Right kidney (tissue), 1 donor: ENCODE results near the gene TCIRG1.

Experiments used
- DNase-seq: peaks from one replicate; pipeline ENCODE4 v3.0.0-alpha.2; 2016

Gene TCIRG1

GRCh38 chr11:68004551-68005335, 34.1 kb upstream of the TCIRG1 start:
- no peak for DNase-seq

DNA sequence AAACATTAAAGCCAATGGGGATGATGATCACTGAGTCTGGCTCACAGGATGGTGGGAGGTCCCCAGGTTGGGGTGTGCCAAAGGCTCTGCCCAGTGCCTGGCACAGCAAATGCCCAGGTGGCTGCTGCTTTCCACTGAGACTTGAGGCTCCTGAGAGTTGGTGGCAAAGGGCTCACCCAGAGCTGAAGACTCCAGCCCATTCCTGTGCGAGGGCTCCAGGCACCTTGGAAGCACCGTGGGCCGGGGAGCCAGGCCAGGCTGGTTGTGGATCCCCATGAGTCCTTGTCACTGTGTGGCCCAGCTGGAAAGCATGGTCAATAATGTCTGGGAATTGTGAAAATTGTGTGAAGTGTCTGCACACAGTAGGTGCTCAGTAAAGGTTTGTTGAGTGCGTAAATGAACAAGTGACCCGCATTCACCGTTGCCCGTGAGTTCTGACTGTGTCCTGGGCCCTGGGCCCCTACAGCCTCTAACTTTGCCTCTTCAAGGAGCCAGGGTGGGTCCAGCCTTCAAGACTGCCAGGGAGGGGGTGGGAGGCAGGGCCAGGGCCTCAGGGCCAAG, 32.1 kb upstream of the TCIRG1 start:
- DNase-seq = no peak

DNA sequence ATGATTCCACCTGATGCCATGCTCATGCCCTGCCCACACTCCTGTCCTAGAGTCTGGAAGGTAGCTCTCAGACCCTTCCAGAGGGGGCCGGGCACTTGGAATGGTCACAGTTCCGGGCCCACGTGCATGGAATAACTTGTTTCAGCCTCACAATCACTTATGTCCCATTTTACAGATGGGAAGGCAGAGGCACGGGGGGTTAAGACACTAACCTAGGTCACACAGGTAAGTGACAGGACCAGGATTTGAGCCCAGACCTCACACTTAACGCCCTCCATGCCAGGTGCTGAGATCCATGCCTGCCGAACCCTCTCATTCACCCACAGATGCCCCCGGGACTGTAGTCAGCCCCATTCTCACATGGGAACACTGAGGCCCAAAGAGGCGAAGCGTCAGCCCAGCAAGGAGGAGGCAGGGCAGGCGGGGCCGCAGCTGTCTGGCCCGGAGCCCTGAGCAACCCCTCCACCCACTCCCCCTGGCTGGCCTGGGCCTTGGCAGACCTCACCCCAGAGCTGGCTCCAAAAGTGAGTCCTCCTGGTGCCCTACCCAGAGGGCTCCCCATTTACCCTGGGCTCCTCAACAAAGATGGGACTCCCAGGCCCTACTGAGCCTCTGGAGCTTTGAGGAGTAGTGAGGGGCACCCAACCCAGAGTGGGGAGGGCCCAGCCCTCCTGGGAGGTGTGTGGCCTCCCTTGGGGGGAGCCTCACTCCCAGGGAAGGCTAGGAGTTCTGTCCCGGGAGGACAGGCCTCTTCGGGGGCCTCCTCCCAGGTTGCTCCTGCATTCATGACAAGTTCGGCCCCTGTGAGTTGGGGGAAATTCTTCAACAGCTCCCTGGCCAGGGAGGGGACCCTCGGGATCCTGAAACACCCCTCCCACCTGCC, 31.1 kb upstream of the TCIRG1 start:
- DNase-seq = no peak

DNA sequence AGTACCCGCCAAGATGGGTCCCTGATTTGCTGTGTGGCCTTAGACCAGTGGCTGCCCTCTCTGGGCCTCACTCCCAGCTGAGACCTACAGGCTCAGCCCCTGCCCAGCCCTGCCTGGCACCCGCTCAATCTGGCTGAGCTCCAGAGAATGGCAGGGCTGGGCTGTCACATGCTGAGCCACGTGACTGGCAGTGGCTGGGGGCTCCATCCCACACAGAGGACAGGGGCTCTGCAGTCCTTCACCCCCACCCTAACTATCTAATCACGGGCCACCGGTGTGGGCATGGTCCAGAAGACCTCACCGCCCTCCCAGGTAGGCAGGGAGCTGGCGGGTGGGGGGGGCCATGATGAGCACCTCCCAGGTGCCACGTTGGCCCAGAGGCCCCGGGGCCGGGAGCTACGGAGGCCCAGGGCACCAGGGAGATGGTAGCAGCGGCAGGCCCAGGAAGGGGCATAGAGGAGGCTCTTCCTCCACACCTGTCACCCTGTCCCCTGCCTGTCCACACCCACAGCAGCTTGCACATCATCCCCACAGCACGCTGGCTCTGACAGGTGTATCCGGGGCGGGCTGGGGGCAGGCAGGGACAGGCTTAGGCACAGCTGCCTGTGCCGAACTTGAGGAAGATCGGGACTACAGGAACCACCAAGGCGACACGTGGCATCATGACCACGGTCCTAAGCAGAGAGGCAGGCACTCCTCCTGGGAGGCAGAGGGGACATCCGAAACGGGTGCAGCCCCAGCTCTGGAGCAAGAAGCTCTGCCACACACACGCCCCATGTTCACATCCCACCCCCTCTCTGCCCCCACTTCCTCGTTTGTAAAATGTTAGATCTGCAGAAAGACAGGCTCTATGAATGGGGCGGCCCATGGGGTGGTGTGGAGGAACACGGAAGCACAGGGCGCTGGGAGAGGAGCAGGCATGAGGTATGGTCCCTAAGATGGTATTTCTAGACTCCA, 30.2 kb upstream of the TCIRG1 start:
- DNase-seq = no peak

- no peak for DNase-seq
These were observed 29.3 kb upstream of the TCIRG1 start for GRCh38 chr11:68009391-68010089.

GRCh38 chr11:68010090-68011041, 28.5 kb upstream of the TCIRG1 start, which contains the start of gene ALDH3B1:
TSS of gene ALDH3B1 (plus strand) at chr11:68010327. CDS start at chr11:68015298, 4,971 bp downstream.
- peak; percentile 53 for DNase-seq

DNA sequence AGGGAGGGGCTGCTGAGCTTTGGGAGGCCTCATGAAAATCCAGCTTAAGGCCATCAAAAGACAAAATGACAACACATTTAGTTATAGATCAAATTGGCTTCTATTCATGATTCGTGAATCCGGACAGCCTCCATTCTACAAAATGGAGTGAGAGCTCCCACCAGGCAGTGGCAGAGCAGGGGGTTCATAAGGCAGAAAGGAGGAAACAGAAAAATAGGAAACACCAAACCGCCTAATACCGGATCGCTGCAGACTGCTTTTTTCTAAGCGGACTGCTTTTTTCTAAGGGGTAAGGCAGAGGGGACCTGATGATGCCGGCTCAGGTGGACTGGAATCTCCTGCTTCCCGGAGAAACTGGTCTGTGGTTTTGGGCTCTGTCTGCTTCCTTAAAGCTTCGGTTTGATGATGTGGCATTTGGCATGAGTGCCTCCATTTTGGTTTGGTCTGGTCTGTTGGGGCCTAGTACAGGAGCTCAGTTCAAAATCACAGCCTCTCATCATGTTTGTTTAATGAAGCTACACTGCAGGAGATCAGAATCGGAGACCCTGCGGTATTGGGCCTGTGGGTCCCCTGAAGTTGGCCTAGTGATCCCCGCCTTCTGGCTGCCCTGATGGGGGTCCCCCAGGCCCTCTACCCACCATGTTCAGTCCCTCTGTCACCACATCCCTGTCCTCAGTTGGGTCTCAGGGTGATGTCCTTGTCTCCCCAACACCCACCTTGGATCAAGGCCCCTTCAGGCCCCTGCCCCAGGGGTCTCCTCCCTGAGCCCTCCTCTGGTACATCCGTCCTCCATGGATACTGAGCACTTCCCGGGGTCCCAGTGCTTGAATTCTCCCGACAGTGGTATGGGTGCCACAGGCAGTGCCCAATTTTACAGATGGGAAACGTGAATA, 27.5 kb upstream of the TCIRG1 start:
- no peak for DNase-seq

DNA sequence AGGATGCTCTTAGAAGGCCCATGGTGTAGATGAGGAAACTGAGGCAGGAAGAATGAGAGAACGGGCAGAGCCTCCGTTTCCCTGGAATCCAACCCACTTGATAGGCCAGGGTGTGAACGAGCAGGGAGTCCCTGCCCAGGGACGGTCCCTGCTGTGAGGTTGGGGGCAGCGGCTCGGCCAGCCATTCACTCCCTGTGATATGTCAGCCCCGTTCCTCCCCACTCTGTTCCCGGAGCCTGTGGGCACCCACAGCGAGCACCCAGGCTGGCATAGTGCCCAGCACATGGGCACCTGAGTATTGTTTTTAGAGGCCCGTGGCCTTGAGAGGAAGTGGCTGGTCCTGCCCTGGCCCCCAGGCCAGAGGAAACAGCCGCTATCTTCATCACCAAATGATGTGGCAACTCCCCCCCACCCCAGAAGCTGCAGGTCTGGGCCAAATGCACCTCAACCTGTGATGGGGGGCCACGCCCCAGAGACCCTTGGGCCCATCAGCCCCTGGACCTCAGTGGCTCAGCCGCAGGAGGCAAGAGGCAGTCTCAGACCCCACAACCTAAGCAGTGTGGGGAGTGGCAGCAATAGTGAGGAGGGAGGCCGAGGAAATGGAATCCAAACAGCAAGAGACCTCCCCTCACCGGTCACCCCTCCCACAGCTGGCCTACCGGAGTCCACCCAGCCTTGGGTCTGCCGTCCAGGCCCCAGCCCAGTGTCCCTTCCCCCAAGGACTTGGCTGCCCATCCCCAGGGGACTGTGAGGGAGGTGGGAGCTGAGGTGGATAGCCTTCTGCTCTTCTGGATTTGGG, 26.6 kb upstream of the TCIRG1 start:
- no peak for DNase-seq

DNA sequence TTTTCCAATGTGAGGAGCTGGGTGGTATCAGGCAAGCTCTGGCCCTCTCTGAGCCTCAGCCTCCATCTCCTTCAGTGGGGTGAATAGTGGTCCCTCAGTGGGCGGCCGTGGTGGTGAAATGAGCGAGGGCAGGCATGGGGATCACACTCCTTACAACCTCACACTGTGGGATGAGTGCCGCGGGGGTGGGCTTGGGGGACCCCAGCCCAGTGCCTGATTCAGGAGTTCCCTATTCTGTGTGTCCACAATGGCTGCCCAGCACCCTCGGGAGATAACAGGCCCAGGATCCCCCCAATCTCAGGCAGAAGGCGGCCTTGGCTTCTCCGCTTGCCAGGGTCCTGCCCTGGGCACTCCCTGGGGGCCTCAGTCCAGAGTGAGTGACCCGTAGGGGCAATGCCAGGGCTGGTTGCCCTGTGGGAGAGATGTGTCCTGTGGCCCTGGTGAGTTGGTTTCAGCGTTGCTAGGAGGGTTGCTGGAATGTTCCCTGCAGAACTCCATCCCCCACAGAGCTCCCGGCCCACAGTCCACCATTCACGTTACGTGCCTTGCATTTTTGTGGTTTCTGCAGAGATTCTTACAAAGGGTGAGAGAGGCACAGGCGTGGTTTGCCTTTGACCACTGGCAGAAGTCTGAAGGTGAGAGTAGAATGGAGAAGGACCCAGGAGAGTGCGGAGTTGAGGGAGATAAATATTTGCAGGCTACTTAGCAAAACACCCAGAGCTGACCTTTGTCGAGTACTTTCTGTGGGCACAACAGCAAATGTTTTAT, 25.8 kb upstream of the TCIRG1 start:
- DNase-seq = no peak

DNA sequence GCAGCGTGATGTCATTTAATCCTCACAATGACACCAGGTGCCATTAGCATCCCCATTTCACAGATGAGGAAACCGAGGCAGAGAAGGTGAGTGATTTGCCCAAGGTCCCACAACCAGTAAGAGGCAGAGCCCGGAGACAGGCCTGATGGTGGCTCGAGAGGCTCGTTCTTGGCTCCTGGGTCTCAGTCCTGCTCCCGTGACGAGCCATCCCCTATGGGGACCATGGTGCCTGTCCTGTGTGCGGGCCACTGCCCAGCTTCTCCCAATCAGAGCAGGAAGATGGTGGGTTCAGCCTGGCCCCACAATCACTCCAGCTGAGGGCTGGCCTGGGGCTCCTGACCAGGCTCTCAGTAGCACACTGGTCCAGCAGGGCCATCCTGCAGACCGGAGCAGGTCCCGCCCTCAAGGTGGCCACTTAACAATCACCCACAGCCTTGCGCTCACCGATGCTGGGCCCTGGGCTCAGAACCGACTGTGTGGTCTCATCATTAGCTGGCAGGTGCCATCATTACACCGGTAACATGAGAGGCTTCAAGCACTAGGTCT, 25.1 kb upstream of the TCIRG1 start:
- no peak for DNase-seq

DNA sequence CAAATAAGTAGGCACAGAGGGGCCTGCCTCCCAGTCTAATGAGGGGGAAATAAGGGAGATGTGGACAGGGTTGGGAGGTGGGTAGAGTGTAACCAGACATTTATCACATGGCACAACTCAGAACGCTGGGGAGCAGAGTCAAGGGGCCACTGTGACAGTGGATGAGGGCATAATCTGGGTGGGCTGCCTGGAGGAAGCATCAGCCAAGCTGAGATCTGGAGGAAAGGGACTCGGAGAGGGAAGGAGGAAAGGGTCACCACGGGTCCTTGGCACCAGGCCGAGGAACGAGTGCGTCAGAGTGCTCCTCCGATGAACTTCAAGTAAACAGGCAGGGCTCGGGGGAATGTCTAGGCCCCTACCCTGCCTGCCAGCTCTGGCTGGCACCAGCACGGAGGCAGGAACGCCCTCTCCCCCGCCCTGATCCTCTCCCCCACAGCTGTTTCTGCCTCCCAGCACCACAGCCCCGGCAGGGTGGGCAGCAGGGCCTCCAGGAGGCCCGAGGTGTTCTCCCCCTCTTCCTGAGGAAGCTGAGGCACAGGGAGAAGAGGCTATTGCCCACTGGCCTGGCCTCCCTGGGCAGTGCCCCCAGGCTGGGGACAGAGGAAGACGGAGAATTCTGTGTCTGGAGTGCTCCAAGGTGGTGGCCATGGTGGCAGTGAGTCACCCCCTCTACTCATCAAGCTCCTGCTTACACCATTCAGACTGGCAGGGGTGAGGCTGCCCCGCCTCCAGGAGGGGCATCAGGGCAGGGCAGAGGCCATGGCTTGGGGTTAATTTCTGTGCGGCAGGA, 24.5 kb upstream of the TCIRG1 start:
- no peak for DNase-seq

GRCh38 chr11:68014947-68015447, 23.8 kb upstream of the TCIRG1 start:
- no peak for DNase-seq

DNA sequence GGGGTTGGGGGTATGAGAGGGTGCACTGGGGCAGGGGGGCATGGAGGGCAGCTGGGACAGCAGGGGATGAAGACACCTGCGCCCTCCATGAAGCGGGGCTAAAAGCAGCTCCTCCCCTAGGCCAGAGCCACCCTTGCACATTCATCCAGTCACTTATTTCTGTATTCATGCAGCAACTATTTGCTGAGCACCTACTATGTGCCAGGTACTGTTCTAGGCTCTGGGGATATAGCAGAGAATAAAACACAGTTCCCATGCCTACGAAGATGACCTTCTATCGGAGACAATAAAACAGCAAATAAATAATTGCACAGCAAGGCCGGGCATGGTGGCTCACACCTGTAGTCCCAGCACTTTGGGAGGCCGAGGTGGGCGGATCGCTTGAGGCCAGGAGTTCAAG, 23.4 kb upstream of the TCIRG1 start:
- no peak for DNase-seq

- no peak for DNase-seq
These were observed 22.5 kb upstream of the TCIRG1 start for GRCh38 chr11:68016161-68016903.
